Mucosa of descending colon (tissue), 3 donors: Measurements from ENCODE around the gene GPR141. TPM values are rescaled to one million over a fixed set of nuclear protein-coding genes. Genes with fewer than 3 reads are reported as not detected.

Experiments used
- ATAC-seq: fragments of 200-7000 bp; cut with Tn5 transposase; one replicate; pipeline ENCODE4 v1.9.1; 2020; ENCODE audit warnings: mild to moderate bottlenecking, moderate library complexity
- DNase-seq, 3 donors: peaks; one replicate each; pipeline ENCODE4 v3.0.0-alpha.2; 2020
- H3K36me3 ChIP-seq: fragments of 200-600 bp; one replicate; pipeline ENCODE4 v1.8.0; 2021; ENCODE audit warnings: low read depth, mild to moderate bottlenecking
- H3K4me1 ChIP-seq: fragments of 200-600 bp; one replicate; pipeline ENCODE4 v1.8.0; 2021; ENCODE audit warnings: low read depth, mild to moderate bottlenecking
- H3K4me3 ChIP-seq: fragments of 200-600 bp; one replicate; pipeline ENCODE4 v1.8.0; 2021; ENCODE audit warnings: mild to moderate bottlenecking
- H3K9me3 ChIP-seq: fragments of 200-600 bp; one replicate; pipeline ENCODE4 v1.8.0; 2021; ENCODE audit warnings: mild to moderate bottlenecking
- intact Hi-C, 2 donors: fragments of 100-400 bp; cut with DNase I in 1 of 2; cut with micrococcal nuclease in 1 of 2; formaldehyde crosslinking; loops; one replicate each; pipeline versions ENCODE4 v1.11.0 to v1.11.1; 2022; cut with DNase I, micrococcal nuclease
- total RNA-seq, 3 donors: library from RNA; stranded (reverse); fragmentation: NEBNext Ultra II Directional in 2 of 3; extraction: Animal tissue kit (Norgen Biotek cat#: 25700) in 2 of 3; gene quantifications; one replicate each; pipeline versions ENCODE4 v1.2.1 to v1.2.4, GENCODE V29; 2021 to 2023
- TF ChIP-seq, protein P1 (sequence below): fragments of 200-600 bp; IDR thresholded peaks from one replicate; pipeline ENCODE4 v1.8.0; 2022; ENCODE audit warnings: antibody characterized with exemption, mild to moderate bottlenecking
- donor health status: DM: no; HTN: no; CAD: no; lungs with moderate emphysema.
- donor health status: DM: no; HTN: no; CAD: no.
- donor health status: DM: no; HTN: yes; CAD: no.

The GPR141 gene
- total RNA-seq, 3 donors from 2014 or later = 0.94 to 1.0 TPM; not detected in 1

DNA sequence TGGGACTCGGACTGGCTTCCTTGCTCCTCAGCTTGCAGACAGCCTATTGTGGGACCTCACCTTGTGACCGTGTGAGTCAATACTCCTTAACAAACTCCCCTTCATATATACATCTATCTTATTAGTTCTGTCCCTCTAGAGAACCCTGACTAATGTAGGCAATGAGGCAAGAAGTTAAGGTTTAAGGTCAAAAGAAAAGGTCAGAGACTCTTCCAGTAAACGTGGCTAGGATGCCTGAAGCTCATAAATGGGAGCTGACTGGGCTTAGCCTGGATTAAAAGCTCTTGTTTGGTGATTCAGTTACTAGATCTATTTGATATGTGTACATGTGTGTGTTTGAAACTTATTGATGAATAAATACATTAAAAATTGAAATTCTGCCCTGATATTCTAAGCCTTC is 10.6 kb upstream of the GPR141 start:
- Histone ChIP-seq H3K4me3 (no peak overlapping the region), H3K36me3 (no peaks in the 10 kb centered on the region), H3K9me3 (no peaks in the 10 kb centered on the region), H3K4me1 (no peaks in the 10 kb centered on the region)
- intact Hi-C loops = no loop called here
- no peak for ATAC-seq
- TF ChIP-seq, protein P1, sequence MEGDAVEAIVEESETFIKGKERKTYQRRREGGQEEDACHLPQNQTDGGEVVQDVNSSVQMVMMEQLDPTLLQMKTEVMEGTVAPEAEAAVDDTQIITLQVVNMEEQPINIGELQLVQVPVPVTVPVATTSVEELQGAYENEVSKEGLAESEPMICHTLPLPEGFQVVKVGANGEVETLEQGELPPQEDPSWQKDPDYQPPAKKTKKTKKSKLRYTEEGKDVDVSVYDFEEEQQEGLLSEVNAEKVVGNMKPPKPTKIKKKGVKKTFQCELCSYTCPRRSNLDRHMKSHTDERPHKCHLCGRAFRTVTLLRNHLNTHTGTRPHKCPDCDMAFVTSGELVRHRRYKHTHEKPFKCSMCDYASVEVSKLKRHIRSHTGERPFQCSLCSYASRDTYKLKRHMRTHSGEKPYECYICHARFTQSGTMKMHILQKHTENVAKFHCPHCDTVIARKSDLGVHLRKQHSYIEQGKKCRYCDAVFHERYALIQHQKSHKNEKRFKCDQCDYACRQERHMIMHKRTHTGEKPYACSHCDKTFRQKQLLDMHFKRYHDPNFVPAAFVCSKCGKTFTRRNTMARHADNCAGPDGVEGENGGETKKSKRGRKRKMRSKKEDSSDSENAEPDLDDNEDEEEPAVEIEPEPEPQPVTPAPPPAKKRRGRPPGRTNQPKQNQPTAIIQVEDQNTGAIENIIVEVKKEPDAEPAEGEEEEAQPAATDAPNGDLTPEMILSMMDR = no peak
- no peak for DNase-seq

DNA sequence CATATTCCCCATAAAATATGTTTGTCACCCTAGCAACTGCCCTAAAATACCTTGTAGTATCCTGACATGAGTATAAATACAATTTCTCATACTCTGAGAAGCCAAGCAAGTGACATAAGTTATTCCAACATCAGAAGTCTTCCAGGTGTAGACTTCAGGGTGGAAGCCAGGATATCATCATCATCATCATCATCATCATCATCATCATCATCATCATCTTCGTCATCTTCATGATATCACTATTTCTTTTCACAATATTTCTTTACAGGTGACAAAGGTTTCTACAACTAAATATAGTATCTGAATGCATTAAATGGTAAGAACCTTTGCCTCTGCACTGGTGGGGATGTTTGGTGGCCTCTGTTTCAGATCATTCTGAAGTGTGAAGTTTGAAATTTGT is 10.0 kb upstream of the GPR141 start:
- ATAC-seq = no peak
- no peaks in the 10 kb centered on the region for H3K4me1 ChIP-seq

DNA sequence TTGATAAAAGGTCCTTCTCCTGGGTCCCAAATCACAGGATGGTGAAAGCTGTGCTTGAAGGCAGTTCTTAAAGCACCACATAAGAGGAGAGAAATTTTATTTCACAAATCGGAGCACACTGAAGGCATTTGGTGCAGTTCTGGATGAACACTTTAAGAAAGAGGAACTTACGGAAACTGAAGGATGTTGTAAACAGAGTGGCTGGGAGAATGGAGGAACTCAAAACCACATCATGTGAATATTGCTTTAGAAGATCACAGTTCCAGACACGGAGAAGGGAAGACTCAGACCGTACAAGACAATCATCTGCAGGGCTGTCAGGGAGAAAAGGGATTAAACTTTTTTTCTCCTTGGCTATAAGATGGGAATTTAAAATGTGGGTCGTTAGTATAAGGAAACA is 9.0 kb upstream of the GPR141 start:
- intact Hi-C loops = no loop called here
- DNase-seq (no peak), ATAC-seq (peak; percentile 38)
- TF ChIP-seq, protein P1 = no peak
- no peaks in the 10 kb centered on the region for H3K9me3 ChIP-seq
- no peak overlapping the region for H3K4me3 ChIP-seq
- no peaks in the 10 kb centered on the region for H3K4me1 ChIP-seq
- H3K36me3 ChIP-seq = no peaks in the 10 kb centered on the region

More for the DNA sequence above, 10.0 kb upstream of the GPR141 start:
- TF ChIP-seq, protein P1 = no peak
- Histone ChIP-seq H3K9me3 (no peaks in the 10 kb centered on the region), H3K36me3 (no peaks in the 10 kb centered on the region), H3K4me3 (no peak overlapping the region)
- intact Hi-C loops = no loop called here
- no peak for DNase-seq

DNA sequence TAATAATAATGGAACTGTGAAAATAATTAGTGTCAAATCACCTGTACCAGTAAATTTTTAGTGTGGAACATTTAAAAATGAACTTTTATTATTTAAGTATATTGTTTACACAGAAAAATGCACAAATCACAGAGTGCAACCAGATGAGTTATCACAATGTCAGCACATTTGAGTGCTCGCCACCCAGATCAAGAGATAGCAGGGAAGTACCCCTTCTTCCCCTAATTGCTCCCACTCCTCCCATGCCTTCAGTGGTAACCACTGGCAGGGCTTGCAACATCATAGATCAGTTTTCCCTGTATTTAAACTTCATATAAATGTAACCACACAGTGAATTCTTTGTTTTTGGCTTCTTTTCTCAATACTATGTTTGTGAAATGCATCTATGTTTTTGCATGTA is 7.8 kb upstream of the GPR141 start:
- Histone ChIP-seq H3K36me3 (no peaks in the 10 kb centered on the region), H3K4me3 (no peak overlapping the region), H3K9me3 (no peaks in the 10 kb centered on the region), H3K4me1 (no peaks in the 10 kb centered on the region)
- DNase-seq = no peak
- intact Hi-C loops = no loop called here
- ATAC-seq = no peak
- TF ChIP-seq, protein P1 = no peak

DNA sequence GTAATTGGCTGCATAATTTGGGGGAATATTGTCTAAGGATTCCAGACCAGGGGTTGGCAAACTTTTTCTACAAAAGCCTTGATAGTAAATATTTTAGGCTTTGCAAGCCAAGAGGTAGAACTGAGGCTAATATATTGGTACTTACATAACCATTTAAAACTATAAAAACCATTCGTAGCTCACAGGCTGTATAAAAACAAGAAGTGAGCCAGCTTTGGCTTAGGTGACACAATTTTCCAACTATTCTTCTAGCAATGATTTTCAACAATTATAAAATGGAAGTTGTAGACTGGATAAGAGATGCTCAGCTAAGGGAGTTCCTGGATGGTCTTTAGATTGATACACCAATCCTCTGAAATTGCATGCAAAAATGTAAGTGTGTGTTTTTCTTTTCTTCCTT is 1.4 kb downstream of the GPR141 start:
- TF ChIP-seq, protein P1 = no peak
- ATAC-seq (no peak), DNase-seq (no peak)
- Histone ChIP-seq H3K4me3 (no peak overlapping the region), H3K9me3 (no peaks in the 10 kb centered on the region), H3K4me1 (no peaks in the 10 kb centered on the region), H3K36me3 (no peaks in the 10 kb centered on the region)
- intact Hi-C loops = no loop called here
